Natural killer cell treated with Interleukin-12 subunit alpha and Interleukin-12 subunit beta and Interleukin-15 and Interleukin-18, amount 100 ng/mL, for 72 hours (primary cell): Measurements from ENCODE around the gene CNGA3. TPM values are rescaled to one million over a fixed set of nuclear protein-coding genes. Genes with fewer than 3 reads are reported as not detected.

Source experiments
- ATAC-seq, 2 donors: fragments of 150-1000 bp; cut with Tn5 transposase in 1 of 2; sonication (Bioruptor Pico), chemical (Tn5 transposase) in 1 of 2; 2 replicates each; pipeline ENCODE4 v1.10.0; 2021
- DNase-seq: peaks from one replicate; pipeline ENCODE4 v3.0.0; 2022; ENCODE audit warnings: low spot score
- H3K27ac Mint-ChIP-seq, 2 donors: 1 replicate in 1 of 2; 2 replicates in 1 of 2; pipeline ENCODE4 v1.8.0; 2022; ENCODE audit warnings: mixed read lengths in 2 of 2, mild to moderate bottlenecking in 1 of 2, moderate library complexity in 1 of 2
- H3K27me3 Mint-ChIP-seq, 2 donors: 1 replicate in 1 of 2; 2 replicates in 1 of 2; pipeline ENCODE4 v1.8.0; 2022; ENCODE audit warnings: mixed read lengths in 2 of 2
- H3K36me3 Mint-ChIP-seq: one replicate; pipeline ENCODE4 v1.8.0; 2022; ENCODE audit warnings: mixed read lengths
- H3K4me1 Mint-ChIP-seq, 2 donors: 1 replicate in 1 of 2; 2 replicates in 1 of 2; pipeline ENCODE4 v1.8.0; 2022; ENCODE audit warnings: low read depth in 2 of 2, mixed read lengths in 2 of 2, mild to moderate bottlenecking in 1 of 2
- H3K4me3 Mint-ChIP-seq: one replicate; pipeline ENCODE4 v1.8.0; 2022; ENCODE audit warnings: mixed read lengths
- H3K9me3 Mint-ChIP-seq: 2 replicates; pipeline ENCODE4 v1.8.0; 2022; ENCODE audit warnings: mixed read lengths
- total RNA-seq, 2 donors: library from RNA; stranded (reverse); gene quantifications; one replicate each; pipeline ENCODE4 v1.2.3, GENCODE V29; 2022

The CNGA3 gene
- total RNA-seq, 2 donors from 2014 or later, result not detected

DNA sequence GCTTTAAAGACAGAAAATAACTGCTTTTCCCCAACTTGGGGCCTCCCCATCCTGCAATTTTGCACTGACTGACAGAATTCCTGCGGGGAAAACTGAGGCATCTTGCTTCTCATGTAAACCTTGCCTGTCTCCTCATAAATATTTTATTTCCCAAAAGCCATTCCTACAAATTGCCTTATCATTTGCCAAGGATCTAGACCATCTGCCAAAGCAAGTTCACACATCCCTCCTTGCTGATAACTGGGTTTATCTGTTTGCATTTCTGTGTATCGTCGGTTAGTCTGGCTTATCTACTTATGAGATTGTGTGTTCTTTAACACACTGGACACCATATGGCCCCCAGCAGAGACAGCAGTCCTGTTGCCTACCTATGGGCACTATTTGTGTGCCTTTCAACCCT lies 3.0 kb upstream of the CNGA3 start:
- ATAC-seq (no peak), DNase-seq (no peak)
- Mint-ChIP-seq H3K9me3 (no peaks in the 10 kb centered on the region), H3K4me3 (no peak overlapping the region), H3K36me3 (no peaks in the 10 kb centered on the region), H3K27ac (no peak overlapping the region), H3K4me1 (peaks cover 0 to 4% of the 10 kb centered on the region in 2 donors), H3K27me3 (peaks cover 38 to 64% of the 10 kb centered on the region in 2 donors)

DNA sequence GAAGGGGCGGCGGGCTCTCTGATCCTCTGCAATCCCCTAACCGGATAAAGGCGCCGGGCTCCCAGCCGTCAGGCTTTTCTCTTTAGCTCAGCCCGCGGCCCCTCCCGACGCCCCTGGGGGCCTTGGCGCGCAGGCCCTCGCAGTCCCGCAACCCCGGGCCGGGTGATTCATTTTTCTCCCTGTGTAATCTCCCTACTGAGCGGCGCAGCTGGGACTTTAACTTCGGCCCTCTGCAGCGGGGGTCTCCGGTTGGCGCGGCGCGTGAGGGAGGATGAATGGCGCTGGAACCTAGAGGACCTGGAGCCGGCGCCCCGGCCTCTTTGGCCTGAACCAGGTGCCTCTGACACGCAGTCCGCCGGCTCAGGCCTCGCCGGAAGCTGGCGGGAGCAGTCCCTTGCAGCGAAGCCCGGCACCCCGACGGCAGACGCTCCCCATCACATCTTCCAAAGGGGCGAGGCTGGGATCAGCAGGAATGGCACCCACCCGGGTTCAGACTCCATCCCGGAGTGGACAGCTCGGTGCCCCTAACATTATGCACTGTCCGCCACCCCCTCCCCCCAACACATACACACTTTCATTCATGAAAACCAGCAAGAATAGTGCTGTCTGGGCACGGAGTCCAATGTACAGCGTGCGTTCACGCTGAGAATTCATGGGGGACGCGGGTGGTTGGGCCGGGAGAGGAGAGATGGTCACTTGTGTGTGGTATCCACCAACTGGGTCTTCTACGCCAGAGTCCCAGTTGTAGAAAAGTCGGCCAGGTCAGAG lies 1.2 kb downstream of the CNGA3 start:
- Mint-ChIP-seq H3K9me3 (no peaks in the 10 kb centered on the region), H3K27me3 (peaks cover 56 to 84% of the 10 kb centered on the region in 2 donors), H3K27ac (no peak overlapping the region), H3K4me1 (peaks cover 0 to 4% of the 10 kb centered on the region in 2 donors), H3K36me3 (no peaks in the 10 kb centered on the region), H3K4me3 (no peak overlapping the region)
- ATAC-seq (no peak), DNase-seq (no peak)

DNA sequence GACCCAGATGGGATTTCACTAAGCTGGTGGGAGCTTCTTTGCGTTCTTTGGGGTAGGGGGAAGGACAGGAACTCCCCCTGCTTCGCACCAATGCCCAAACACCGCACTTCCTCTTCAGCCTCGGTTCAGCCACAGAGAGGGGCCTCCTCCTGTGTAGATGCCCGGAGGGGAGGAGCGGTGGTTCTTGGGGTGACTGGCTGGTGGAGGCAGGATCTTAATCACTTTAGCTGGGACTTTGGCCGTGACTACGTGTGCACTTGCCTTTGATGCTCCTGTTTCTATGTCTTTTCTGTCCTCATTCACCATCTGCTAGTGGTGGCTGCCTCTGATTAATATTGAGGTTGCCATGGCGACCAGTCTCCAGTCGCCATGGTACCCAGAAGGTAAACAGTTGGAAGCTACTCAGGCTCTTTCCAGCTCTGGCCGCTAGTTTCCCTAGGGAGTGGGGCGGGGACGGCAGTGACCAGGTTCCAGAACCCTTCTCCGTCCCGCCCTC lies 1.9 kb downstream of the CNGA3 start:
- DNase-seq (no peak), ATAC-seq (no peak)
- H3K9me3 Mint-ChIP-seq, result no peaks in the 10 kb centered on the region
- no peak overlapping the region for H3K4me3 Mint-ChIP-seq
- peaks cover 0 to 4% of the 10 kb centered on the region in 2 donors for H3K4me1 Mint-ChIP-seq
- no peaks in the 10 kb centered on the region for H3K36me3 Mint-ChIP-seq
- peaks cover 52 to 80% of the 10 kb centered on the region in 2 donors for H3K27me3 Mint-ChIP-seq
- H3K27ac Mint-ChIP-seq, result no peak overlapping the region

DNA sequence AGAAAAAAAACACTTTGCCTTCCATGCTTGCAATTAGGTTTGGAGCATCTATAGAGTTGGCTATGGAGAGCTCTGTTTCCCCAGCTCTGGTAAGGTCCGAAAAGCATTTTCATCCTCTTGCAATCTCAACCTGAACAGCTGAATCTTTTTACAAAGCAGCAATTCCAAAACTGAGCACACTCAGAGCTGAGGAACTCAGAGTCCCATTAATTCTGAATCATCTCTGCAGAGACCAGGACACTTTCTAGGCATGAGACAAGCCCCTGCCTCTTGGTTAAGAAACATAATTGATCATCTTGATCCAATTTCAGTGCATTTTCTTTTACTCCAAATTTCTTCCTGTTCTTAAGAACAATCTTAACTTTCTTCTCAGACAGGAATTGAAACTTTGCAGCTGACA lies 4.2 kb downstream of the CNGA3 start:
- no peak overlapping the region for H3K27ac Mint-ChIP-seq
- DNase-seq (no peak), ATAC-seq (no peak)
- H3K36me3 Mint-ChIP-seq, result no peaks in the 10 kb centered on the region
- no peak overlapping the region for H3K4me3 Mint-ChIP-seq
- H3K9me3 Mint-ChIP-seq, result no peaks in the 10 kb centered on the region
- H3K27me3 Mint-ChIP-seq, result peaks cover 41 to 61% of the 10 kb centered on the region in 2 donors
- peaks cover 0 to 4% of the 10 kb centered on the region in 2 donors for H3K4me1 Mint-ChIP-seq

DNA sequence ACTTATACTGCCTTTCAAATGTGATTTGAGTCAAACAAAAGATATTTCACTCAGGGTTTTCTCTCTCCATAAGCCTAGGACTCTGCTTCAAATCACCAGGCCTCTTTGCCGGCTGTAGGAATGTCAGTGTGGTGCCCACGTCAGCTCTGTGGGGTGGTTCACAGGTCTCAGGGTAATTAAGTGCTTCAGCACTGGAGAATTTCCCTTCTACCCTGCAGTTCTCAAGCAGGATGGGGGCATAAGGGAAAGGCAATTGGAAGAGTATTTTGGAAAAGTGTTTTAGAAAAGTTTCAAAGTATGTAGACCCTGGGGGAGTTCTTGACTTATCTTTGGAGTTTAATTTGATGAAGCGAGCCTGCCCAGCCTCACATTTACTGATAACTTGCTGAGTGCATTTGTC lies 9.6 kb downstream of the CNGA3 start:
- no peaks in the 10 kb centered on the region for H3K36me3 Mint-ChIP-seq
- H3K27me3 Mint-ChIP-seq, result peaks cover 22 to 41% of the 10 kb centered on the region in 2 donors
- no peak overlapping the region for H3K4me3 Mint-ChIP-seq
- no peaks in the 10 kb centered on the region for H3K9me3 Mint-ChIP-seq
- ATAC-seq (no peak), DNase-seq (no peak)
- H3K27ac Mint-ChIP-seq, result no peak overlapping the region
- no peaks in the 10 kb centered on the region for H3K4me1 Mint-ChIP-seq

DNA sequence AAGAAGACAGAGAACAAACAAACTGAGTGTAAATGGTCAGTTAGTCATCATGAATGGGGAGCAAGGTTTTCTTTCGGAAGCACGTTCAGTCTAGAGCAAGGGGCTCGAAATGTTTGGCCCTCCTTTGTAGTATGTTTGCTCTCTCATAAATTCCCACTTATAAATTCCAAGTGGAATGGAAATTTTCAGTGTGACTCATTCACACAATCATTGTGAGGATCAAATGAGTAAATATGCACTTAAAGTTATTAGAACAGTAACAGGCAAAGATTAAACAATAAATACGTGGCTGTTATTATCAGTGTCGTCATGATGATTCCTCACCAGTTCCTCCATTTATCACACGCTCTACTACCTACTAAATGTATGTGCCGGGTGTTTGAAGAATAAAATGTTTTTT lies 10.5 kb downstream of the CNGA3 start:
- no peaks in the 10 kb centered on the region for H3K36me3 Mint-ChIP-seq
- H3K27me3 Mint-ChIP-seq, result peaks cover 22 to 37% of the 10 kb centered on the region in 2 donors
- no peak overlapping the region for H3K4me3 Mint-ChIP-seq
- H3K27ac Mint-ChIP-seq, result no peak overlapping the region
- H3K4me1 Mint-ChIP-seq, result no peaks in the 10 kb centered on the region
- H3K9me3 Mint-ChIP-seq, result no peaks in the 10 kb centered on the region
- no peak for ATAC-seq
- DNase-seq, result no peak

DNA sequence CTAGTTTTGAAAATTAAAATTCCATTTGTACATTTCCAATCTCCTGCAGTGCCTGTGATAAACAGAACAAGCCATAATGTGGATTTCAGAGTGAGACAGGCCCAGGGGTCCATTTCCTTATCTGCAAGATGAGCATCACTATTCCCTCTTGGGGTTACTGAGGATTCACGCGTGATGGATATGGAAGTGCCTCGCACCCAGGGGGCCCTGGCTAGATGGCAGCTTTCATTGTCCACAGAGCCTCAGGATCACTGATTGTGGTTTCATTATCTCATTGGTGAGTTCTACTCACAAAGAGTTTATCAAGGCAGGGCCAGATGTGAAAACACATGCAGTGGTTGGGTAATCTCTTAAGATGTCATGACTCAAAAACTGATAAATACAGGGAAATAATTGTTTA lies 11.6 kb downstream of the CNGA3 start:
- DNase-seq (no peak), ATAC-seq (no peak)
- peaks cover 18 to 29% of the 10 kb centered on the region in 2 donors for H3K27me3 Mint-ChIP-seq
- no peaks in the 10 kb centered on the region for H3K9me3 Mint-ChIP-seq
- H3K4me1 Mint-ChIP-seq, result no peaks in the 10 kb centered on the region
- H3K27ac Mint-ChIP-seq, result no peak overlapping the region
- no peak overlapping the region for H3K4me3 Mint-ChIP-seq
- H3K36me3 Mint-ChIP-seq, result peaks cover 4% of the 10 kb centered on the region

DNA sequence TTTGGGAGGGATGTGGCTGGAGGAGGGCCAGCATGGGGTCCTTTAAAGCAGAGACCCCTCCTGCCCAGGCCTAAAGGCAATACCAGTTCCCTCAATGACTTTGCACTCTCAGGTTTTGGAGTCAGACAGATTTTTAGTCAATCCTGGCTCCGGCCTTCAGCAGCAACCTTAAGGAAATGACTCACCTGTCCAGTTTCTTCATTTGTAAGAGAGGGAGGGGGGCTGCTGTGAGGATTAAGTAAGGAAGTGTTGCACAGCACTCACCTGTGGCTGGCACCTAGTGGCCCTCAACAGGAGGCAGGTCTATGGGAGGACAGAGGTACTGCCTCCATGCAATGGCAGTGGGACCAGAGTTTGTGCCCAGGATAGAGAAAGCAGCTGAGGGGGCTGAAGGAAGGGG lies 13.7 kb downstream of the CNGA3 start:
- H3K4me3 Mint-ChIP-seq, result no peak overlapping the region
- no peaks in the 10 kb centered on the region for H3K9me3 Mint-ChIP-seq
- H3K36me3 Mint-ChIP-seq, result peaks cover 5% of the 10 kb centered on the region
- DNase-seq (no peak), ATAC-seq (no peak)
- no peak overlapping the region for H3K27ac Mint-ChIP-seq
- peaks cover 21 to 22% of the 10 kb centered on the region in 2 donors for H3K27me3 Mint-ChIP-seq
- H3K4me1 Mint-ChIP-seq, result no peaks in the 10 kb centered on the region

DNA sequence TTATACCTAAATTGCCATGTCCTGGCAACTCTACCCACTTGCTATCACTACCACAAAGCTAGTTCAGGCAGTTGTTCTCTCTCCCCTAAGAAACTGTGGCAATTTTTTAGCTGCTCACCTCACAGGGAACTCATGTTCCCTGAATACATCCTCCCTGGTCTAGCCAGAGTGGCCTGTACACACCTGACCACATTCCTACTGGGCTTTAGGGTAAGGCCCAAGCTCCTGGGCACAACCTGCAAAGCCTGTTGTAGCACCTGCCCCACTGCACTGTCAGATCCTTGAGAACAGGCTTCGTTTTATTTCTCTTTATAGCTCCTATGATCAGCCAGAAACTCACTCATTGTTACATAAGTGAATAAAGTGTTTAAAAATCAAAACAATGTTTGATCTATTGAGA lies 21.5 kb downstream of the CNGA3 start:
- Mint-ChIP-seq H3K27ac (no peak overlapping the region), H3K9me3 (no peaks in the 10 kb centered on the region), H3K4me1 (no peaks in the 10 kb centered on the region), H3K36me3 (peaks cover 2% of the 10 kb centered on the region), H3K4me3 (no peak overlapping the region), H3K27me3 (peaks cover 22 to 24% of the 10 kb centered on the region in 2 donors)
- ATAC-seq, result no peak
- no peak for DNase-seq

DNA sequence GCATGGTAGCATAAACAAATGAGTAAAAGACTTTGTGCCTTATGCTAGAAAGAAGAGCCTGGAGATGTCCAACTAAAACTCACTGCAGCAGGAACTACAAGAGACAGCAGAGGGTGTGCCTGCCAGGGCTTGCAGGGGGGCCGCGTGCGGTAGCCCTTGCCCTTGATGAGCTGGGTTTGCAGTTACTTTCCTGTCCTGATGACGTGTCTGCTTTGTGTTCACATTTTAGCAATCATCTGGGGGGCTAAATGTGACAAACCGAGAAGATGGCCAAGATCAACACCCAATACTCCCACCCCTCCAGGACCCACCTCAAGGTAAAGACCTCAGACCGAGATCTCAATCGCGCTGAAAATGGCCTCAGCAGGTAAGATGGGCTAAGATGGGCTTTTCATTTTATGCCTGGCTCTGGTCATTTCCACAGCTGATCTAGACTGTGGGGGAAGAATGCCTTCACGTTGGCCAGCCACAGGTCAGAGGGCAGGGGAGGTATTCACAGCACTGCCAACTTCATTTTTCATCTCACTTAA lies 23.5 kb downstream of the CNGA3 start:
- Mint-ChIP-seq H3K27me3 (peaks cover 29 to 36% of the 10 kb centered on the region in 2 donors), H3K9me3 (no peaks in the 10 kb centered on the region), H3K4me1 (no peaks in the 10 kb centered on the region), H3K36me3 (no peaks in the 10 kb centered on the region), H3K4me3 (no peak overlapping the region), H3K27ac (no peak overlapping the region)
- ATAC-seq (no peak), DNase-seq (peak; percentile 34)

DNA sequence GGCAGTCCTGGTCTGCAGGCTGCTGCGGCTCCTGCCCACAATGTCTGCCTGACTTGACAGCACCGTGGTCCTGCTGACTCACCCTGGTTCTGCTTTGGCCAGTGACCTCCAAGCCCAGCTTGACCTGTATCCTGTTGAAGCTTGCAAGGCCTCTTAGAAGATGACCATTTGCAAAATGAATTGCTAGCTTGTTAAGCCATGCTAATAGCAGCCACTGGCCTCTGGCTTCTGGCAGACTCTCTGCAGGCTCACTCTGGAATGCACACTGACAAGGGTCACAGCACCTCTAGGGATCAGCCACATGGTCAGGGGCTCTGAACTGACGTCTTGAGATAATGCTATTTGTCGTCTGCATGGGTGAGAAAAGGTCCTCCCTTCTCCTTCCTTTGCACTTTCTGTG lies 25.9 kb downstream of the CNGA3 start:
- Mint-ChIP-seq H3K4me1 (no peaks in the 10 kb centered on the region), H3K36me3 (no peaks in the 10 kb centered on the region), H3K27me3 (peaks cover 25 to 35% of the 10 kb centered on the region in 2 donors), H3K4me3 (no peak overlapping the region), H3K27ac (no peak overlapping the region), H3K9me3 (no peaks in the 10 kb centered on the region)
- DNase-seq (peak; percentile 40), ATAC-seq (no peak)

DNA sequence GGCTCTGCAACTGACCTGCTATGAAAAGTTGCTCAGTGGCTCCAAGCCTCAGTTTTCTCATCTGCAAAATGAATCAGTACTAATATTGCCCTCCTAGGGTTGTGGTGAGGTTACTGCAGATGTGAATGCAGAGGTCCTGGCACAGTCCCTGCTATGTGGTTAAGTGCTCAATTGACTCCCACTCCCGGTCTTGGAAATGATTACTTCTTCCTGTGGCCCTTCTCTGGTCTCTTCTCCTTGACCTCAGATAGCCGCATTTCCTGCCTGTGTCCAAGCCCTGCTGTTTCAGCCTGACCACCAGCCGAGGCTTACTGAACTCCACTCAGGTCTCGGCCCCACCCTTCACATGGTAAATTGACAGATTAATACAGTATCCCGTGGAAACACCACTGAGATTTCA lies 26.3 kb downstream of the CNGA3 start:
- Mint-ChIP-seq H3K36me3 (no peaks in the 10 kb centered on the region), H3K9me3 (no peaks in the 10 kb centered on the region), H3K4me1 (no peaks in the 10 kb centered on the region), H3K27me3 (peaks cover 25 to 38% of the 10 kb centered on the region in 2 donors), H3K27ac (no peak overlapping the region), H3K4me3 (no peak overlapping the region)
- ATAC-seq, result no peak
- DNase-seq, result no peak

DNA sequence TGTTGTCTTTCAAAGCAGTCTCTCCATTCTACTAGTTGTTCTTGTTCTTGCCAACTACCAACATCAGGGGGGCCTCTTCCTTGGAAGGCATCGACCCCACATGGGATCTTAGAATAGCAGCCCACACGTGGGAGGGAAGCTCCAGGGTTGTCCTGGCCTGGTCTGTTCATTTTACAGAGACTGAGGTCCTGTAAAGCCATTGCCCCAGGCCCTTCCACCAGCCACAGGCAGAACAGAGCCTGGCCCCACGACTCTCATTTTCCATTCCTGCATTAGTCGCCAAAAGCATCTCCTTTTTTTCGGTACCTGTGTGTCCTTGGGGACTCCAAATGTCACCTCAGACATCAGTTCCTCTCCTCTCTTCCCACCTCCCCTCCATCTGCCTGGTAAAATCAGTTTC lies 28.0 kb downstream of the CNGA3 start:
- ATAC-seq (no peak), DNase-seq (peak; percentile 41)
- Mint-ChIP-seq H3K9me3 (no peaks in the 10 kb centered on the region), H3K27me3 (peaks cover 25 to 37% of the 10 kb centered on the region in 2 donors), H3K4me1 (no peaks in the 10 kb centered on the region), H3K27ac (no peak overlapping the region), H3K4me3 (no peak overlapping the region), H3K36me3 (no peaks in the 10 kb centered on the region)

DNA sequence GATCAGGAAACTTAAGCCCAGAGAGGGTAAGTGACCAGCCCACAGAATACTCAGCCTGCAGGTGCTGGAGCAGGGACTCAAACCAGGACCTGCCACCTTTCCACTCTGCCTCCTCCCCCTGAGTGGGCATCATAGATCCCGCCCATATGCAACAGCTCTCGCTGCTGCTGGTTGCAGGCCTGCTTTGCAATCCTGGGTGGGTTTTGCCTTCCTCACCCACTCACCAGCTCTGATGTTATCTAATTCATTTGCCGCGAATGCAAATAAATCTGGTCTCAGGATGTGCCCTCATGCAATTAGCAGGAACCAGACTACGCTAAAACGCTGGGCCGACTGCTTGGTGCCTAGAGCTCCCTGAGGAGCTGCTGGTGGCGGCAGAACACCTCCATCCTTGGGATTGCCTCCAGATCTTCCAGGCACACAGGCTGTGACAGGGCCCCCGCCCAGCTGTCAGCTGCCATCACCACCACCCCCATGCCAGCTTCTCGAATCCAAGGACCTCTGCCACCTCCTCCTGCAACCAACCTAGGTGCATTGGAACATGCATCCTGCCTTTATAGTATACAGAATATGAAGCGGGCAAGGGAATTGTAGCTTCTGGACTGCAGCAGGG lies 28.8 kb downstream of the CNGA3 start:
- Mint-ChIP-seq H3K4me1 (no peaks in the 10 kb centered on the region), H3K27me3 (peaks cover 25 to 37% of the 10 kb centered on the region in 2 donors), H3K9me3 (no peaks in the 10 kb centered on the region), H3K27ac (no peak overlapping the region), H3K4me3 (no peak overlapping the region), H3K36me3 (no peaks in the 10 kb centered on the region)
- ATAC-seq, result no peak
- peak; percentile 42 for DNase-seq
